Measurements from ENCODE around the gene IVL.

DNA sequence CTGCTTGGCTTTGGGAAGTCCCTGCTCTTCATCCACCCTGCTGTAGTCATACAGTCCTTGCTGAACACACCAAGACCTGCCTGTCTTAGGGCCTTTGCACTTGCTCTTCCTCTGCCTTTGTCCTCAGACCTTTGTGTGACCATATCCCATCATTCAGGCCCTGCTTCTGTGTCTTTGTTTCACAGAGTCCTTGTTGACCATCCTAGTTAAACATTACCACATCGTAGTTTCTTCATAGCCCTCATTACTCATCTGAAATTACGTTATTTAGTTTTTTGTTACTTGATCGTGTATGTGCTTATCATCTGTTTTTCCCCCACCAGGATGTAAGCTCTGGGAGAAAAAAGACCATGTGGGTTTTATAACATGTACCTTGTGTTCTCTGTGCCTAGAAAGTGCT lies 20.3 kb downstream of the IVL start:
- TF ChIP-seq EZH2 (IDR thresholded peaks at IDR 0.05; ENCODE audit: low read length, unreplicated experiment) (no peak), EZH2phosphoT487 (IDR thresholded peaks at IDR 0.05; ENCODE audit: borderline replicate concordance, low read length) (no peak)
- TF ChIP-seq, protein P1, sequence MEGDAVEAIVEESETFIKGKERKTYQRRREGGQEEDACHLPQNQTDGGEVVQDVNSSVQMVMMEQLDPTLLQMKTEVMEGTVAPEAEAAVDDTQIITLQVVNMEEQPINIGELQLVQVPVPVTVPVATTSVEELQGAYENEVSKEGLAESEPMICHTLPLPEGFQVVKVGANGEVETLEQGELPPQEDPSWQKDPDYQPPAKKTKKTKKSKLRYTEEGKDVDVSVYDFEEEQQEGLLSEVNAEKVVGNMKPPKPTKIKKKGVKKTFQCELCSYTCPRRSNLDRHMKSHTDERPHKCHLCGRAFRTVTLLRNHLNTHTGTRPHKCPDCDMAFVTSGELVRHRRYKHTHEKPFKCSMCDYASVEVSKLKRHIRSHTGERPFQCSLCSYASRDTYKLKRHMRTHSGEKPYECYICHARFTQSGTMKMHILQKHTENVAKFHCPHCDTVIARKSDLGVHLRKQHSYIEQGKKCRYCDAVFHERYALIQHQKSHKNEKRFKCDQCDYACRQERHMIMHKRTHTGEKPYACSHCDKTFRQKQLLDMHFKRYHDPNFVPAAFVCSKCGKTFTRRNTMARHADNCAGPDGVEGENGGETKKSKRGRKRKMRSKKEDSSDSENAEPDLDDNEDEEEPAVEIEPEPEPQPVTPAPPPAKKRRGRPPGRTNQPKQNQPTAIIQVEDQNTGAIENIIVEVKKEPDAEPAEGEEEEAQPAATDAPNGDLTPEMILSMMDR (conservative IDR thresholded peaks at IDR 0.05; ENCODE audit: low read depth, low read length) = no peak

All from PC-3 (cell line).